Bronchial epithelial cell (primary cell): ENCODE measurements around the gene MGA. TPM values are rescaled to one million over a fixed set of nuclear protein-coding genes. Genes with fewer than 3 reads are reported as not detected.

Source experiments
- DNase-seq: peaks from one replicate; pipeline ENCODE4 v3.0.0-alpha.2; 2010; ENCODE audit warnings: low read depth
- FAIRE-seq: peaks from 2 replicates; lab custom pipeline; 2011; peaks lifted over from hg19 to GRCh38; lab: Jason Lieb, UNC
- H3K27me3 ChIP-seq: 2 replicates; pipeline ENCODE4 v1.5.1; 2011; ENCODE audit warnings: low read length; ENCODE audit not compliant: control insufficient read depth, insufficient read depth
- H3K36me3 ChIP-seq: 2 replicates; pipeline ENCODE4 v1.5.1; 2011; ENCODE audit warnings: low read length; ENCODE audit not compliant: control insufficient read depth, insufficient read depth
- H3K4me3 ChIP-seq: 2 replicates; pipeline ENCODE4 v1.5.1; 2011; ENCODE audit warnings: mild to moderate bottlenecking, low read depth, low read length, control low read depth
- CTCF ChIP-seq: IDR thresholded peaks from 2 replicates; pipeline ENCODE4 v1.5.1; 2011; ENCODE audit warnings: mild to moderate bottlenecking, moderate library complexity, low read length, control low read depth, inconsistent platforms; ENCODE audit not compliant: insufficient read depth, severe bottlenecking
- total RNA-seq: library from RNA; depleted of rRNA; stranded (reverse); fragments of >200 nt; gene quantifications from 2 replicates; pipeline ENCODE4 v1.2.1, GENCODE V29; 2014

The MGA gene
- total RNA-seq, 1 donor from 2014 or later, result 24.0 TPM

GRCh38 chr15:41791547-41791937 is 131.3 kb downstream of the MGA start:
- TF ChIP-seq CTCF, result no peak
- peaks cover 3% of the 10 kb centered on the region for H3K36me3 ChIP-seq
- DNase-seq, result no peak
- H3K27me3 ChIP-seq, result no peaks in the 10 kb centered on the region
- H3K4me3 ChIP-seq, result no peak overlapping the region
- no peak for FAIRE-seq

DNA sequence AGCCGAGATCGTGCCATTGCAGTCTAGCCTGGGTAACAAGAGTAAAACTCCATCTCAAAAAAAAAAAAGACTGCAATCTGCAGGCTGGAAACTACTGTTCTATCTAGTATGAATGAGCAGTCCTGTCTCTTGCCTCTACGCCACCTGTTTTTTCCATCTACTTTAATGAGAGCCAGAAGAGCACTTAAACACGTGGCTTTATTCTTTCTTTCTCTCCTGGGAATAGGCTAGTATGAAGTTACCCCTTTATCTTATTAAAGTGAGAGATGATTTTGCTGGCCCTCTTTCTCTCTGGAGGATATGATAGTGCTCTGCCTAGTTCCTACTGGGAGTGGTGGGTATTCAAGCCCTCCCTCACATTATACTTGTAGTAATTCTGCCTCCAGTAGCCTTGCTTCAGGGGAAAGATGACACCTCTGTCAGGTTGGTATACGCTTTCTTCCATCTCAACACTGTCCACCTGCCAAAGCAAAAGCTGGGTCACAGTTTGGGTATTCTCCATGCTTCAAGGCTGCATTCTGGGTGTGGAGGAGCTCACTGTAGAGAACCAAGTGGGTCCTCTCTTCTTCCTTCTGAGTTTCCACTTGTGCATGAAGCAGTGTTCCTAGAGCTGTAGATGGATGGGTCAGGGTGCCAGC is 131.9 kb downstream of the MGA start:
- no peak for TF ChIP-seq CTCF
- Histone ChIP-seq H3K4me3 (no peak overlapping the region), H3K27me3 (no peaks in the 10 kb centered on the region), H3K36me3 (peaks cover 3% of the 10 kb centered on the region)
- no peak for DNase-seq
- no peak for FAIRE-seq

DNA sequence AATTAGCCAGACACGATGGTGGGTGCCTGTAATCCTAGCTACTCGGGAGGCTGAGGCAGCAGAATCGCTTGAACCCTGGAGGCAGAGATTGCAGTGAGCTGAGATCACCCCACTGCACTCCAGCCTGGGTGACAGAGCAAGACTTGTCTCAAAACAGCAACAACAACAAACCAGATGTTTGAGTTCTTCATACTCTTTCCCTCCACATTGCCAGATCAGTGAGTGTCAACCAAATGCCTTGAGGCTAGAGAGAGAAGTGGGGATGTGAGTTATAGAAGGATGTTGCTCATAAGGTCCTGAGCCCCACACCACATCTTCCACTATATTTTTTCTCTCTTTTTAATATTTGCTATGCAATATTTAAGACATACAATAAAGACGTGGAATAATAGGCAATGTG is 133.9 kb downstream of the MGA start:
- H3K27me3 ChIP-seq, result no peaks in the 10 kb centered on the region
- peaks cover 6% of the 10 kb centered on the region for H3K36me3 ChIP-seq
- no peak for FAIRE-seq
- TF ChIP-seq CTCF, result no peak
- H3K4me3 ChIP-seq, result no peak overlapping the region
- peak; percentile 92 for DNase-seq

GRCh38 chr15:41795996-41796856 is 136.0 kb downstream of the MGA start:
- DNase-seq, result peak; percentile 56
- no peak for FAIRE-seq
- H3K27me3 ChIP-seq, result no peaks in the 10 kb centered on the region
- no peak overlapping the region for H3K4me3 ChIP-seq
- peaks cover 10% of the 10 kb centered on the region for H3K36me3 ChIP-seq
- no peak for TF ChIP-seq CTCF

- Histone ChIP-seq H3K4me3 (no peak overlapping the region), H3K36me3 (peaks cover 9% of the 10 kb centered on the region), H3K27me3 (no peaks in the 10 kb centered on the region)
- DNase-seq (peak; percentile 24), FAIRE-seq (no peak)
- TF ChIP-seq CTCF, result no peak
Observed at GRCh38 chr15:41797201-41797944, 137.2 kb downstream of the MGA start.
